ENCODE data around the gene PPFIBP1. TPM values are rescaled to one million over a fixed set of nuclear protein-coding genes. Genes with fewer than 3 reads are reported as not detected.
A peak's percentile ranks its signal among the peaks of the same experiment; 100 is the strongest.

Gene PPFIBP1
- total and polyA plus RNA-seq, 2 of the 13 experiments (the other 11 are each of a cell fraction or from before 2014, with no cell fraction given), result 16.2 to 21.8 TPM

GRCh38 chr12:27549801-27550652 lies 26.0 kb downstream of the PPFIBP1 start:
- ATAC-seq, result peak; percentile 92
- DNase-seq (ENCODE audit: low spot score), result peak; percentile 99
- in situ Hi-C loops (cut with HindIII; ENCODE audit: extremely low pct_ligation_motif_present, low pct_unique_long_range_greater_than_20kb), result no loop called here
- Histone ChIP-seq H3K27ac (ENCODE audit: extremely low read length, insufficient read depth, low read length) (peak overlapping the region; percentile 86), H3K36me3 (replicated peaks in 1 of 2; ENCODE audit: control insufficient read depth in 1 of 2, insufficient read depth in 2 of 2, low read length in 2 of 2) (no peaks in the 10 kb centered on the region), H3K4me1 (ENCODE audit: insufficient read depth, low read length) (peaks cover 87% of the 10 kb centered on the region), H4K20me1 (ENCODE audit: insufficient read depth, low read length) (no peaks in the 10 kb centered on the region), H3K27me3 (ENCODE audit: control insufficient read depth in 1 of 2, insufficient read depth in 2 of 2, low read length in 2 of 2) (no peaks in the 10 kb centered on the region), H3K79me2 (ENCODE audit: insufficient read depth, low read length) (peaks cover 31% of the 10 kb centered on the region), H3K4me2 (ENCODE audit: low read depth, low read length) (peak overlapping the region; percentile 69), H2AFZ (ENCODE audit: low read length) (peak overlapping the region; percentile 71), H3K9me3 (ENCODE audit: low read length) (no peaks in the 10 kb centered on the region), H3K4me3 (replicated peaks in 1 of 3; ENCODE audit: insufficient read depth in 1 of 3, low read depth in 2 of 3, low read length in 3 of 3) (peak overlapping the region; percentile 21 to 57 (median 54); a peak in 5 of 6 replicates), H3K9ac (ENCODE audit: insufficient read depth, low read depth, low read length) (peak overlapping the region; percentile 56)
- POLR2A ChIA-PET, result interaction anchor here (0.9 to 5.1 kb wide), 3 partner anchors 11 to 26 kb away, joined by 4 to 65 read pairs (median 5); partner anchors contain the start of gene PPFIBP1
- TSS peak; percentile 74 for BruUV-seq (replicated peaks)
- peak; percentile 99 for FAIRE-seq
- WGBS (ENCODE audit: low lambda C conversion rate), result 7% methylated on average over 11 of the region's 12 CpGs
- CTCF ChIA-PET (ENCODE audit: low intra/inter-chr PET ratio, low total read pairs), result no interaction called here
- intact Hi-C loops (cut with micrococcal nuclease; ENCODE audit: unreplicated experiment), result loop anchor here (1.0 to 10.0 kb wide), 3 partner anchors 26 to 155 kb away; partner anchors contain the start of gene PPFIBP1
- peak; percentile 96 for TF ChIP-seq RXRA (CRISPR knock-in tag; IDR thresholded peaks at IDR 0.05)
- TF ChIP-seq TERF1 (CRISPR knock-in tag; IDR thresholded peaks at IDR 0.05), result no peak
- no peak for TF ChIP-seq YY1 (IDR thresholded peaks at IDR 0.05; ENCODE audit: insufficient read depth, insufficient replicate concordance, low read depth, low read length)
- no peak for TF ChIP-seq ZNF577 (CRISPR knock-in tag; IDR thresholded peaks at IDR 0.05; ENCODE audit: borderline replicate concordance, low read depth)
- peak; percentile 98 for TF ChIP-seq MIER3 (CRISPR knock-in tag; IDR thresholded peaks at IDR 0.05; ENCODE audit: borderline replicate concordance)
- TF ChIP-seq XRCC5 (optimal IDR thresholded peaks at IDR 0.05; ENCODE audit: low read length), result peak; percentile 79
- peak; percentile 50; the same call in 1 of the 2 replicates for TF ChIP-seq GMEB1 (CRISPR knock-in tag; IDR thresholded peaks at IDR 0.05; ENCODE audit: borderline replicate concordance)
- no peak for TF ChIP-seq ZNF256 (CRISPR knock-in tag; conservative IDR thresholded peaks at IDR 0.05)
- TF ChIP-seq MAZ (IDR thresholded peaks at IDR 0.05; ENCODE audit: borderline replicate concordance, low read depth, low read length), result peak; percentile 63
- TF ChIP-seq MAZ (CRISPR knock-in tag; IDR thresholded peaks at IDR 0.05; ENCODE audit: low read depth), result peak; percentile 99
- TF ChIP-seq ZNF460 (CRISPR knock-in tag; IDR thresholded peaks at IDR 0.05; ENCODE audit: borderline replicate concordance), result no peak; the same call in 1 of the 2 replicates
- no peak for TF ChIP-seq PBX3 (CRISPR knock-in tag; IDR thresholded peaks at IDR 0.05; ENCODE audit: borderline replicate concordance)
- TF ChIP-seq FOSL1 (CRISPR knock-in tag; IDR thresholded peaks at IDR 0.05; ENCODE audit: borderline replicate concordance), result no peak
- TF ChIP-seq NR1H2 (CRISPR knock-in tag; IDR thresholded peaks at IDR 0.05; ENCODE audit: borderline replicate concordance, low read depth), result 0 out of 2 replicates have a peak, but pooled peaks have one; percentile 9
- TF ChIP-seq HBP1 (CRISPR knock-in tag; IDR thresholded peaks at IDR 0.05; ENCODE audit: low read depth), result peak; percentile 93; the same call in 1 of the 2 replicates
